Measurements from ENCODE around the gene ZNF496.
"Not testable (repeated sequence)": the region's sequence is repeated elsewhere in the genome, so short reads cannot be mapped to it uniquely, and the experiment has no call there.

Gene ZNF496

GRCh38 chr1:247359559-247359958, 27.9 kb upstream of the ZNF496 start:
- DNase-seq (ENCODE audit: low read depth) = no peak

- DNase-seq (ENCODE audit: low read depth) = no peak
Observed at GRCh38 chr1:247358920-247359319, 27.3 kb upstream of the ZNF496 start.

DNA sequence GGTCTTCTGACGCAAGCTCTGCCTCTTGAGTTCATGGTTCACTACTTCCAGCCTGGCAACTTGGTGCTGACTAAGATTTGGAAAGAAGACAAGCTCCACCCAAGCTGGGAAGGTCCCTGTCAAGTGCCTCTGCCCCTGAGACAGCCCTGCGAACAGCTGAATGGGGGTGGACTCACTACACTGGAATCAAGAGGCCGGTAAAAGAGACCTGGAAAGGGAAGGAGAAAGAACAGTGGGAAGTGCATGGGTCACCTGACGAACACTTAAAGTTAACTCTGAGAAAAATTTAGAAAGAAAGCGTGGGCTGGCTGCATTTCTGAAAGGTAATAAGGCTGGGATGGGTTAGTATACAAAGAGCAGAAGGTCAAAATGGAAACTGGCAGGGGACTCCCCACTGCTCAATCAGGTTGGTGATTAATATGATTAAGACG, 26.1 kb upstream of the ZNF496 start:
- DNase-seq (ENCODE audit: low read depth) = no peak

DNA sequence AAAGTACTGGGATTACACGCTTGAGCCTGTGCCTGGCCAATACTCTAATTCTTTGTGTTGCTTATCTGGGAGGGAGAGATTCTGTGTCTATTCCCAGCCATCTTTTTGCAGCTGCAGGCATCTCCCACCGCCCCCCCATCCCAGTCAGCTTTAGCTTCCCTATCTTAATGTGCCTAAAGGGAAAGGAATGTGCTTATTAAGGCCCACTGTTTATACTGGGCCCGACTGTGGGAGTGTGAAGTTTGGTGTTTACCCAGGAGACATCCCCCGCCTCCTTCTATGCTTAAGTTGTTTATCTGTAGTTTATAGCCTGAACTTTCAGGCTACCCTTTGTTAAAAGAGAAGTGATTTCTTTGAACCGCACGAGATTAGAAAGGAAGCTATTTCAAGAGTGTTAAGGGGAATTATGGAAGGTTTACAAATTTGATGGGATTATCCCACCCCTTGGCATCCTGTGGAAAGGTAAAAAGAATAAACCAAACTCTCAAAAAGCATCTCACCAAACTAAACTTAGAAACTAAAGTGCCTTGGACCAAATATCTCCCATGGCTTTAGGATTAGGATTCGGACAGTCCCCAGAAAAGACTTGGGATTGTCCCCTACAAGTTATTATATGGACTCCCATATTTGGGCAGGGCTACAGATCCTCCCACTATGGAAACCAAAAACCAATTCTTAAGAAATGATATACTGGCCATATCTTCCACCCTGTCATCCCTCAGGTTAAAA, 25.5 kb upstream of the ZNF496 start:
- no peak for DNase-seq (ENCODE audit: low read depth)

DNA sequence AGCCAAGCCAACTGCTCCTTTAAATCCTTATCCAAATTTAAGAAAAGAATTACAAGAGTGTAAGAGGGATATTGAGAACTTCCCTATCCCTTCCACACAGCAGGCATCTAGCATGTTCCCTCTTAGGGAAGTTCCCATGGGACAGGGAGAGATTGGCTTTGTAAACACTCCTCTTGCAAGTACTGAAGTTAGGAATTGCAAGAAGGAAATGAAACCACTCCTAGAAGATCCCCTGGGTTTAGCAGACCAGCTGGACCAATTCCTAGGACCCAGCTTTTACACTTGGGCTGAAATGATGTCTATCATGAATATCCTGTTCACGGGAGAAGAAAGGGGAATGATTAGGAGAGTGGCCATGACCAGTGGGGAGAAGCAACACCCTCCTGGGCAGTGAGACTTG, 23.5 kb upstream of the ZNF496 start:
- not testable (repeated sequence) for DNase-seq (ENCODE audit: low read depth)

DNA sequence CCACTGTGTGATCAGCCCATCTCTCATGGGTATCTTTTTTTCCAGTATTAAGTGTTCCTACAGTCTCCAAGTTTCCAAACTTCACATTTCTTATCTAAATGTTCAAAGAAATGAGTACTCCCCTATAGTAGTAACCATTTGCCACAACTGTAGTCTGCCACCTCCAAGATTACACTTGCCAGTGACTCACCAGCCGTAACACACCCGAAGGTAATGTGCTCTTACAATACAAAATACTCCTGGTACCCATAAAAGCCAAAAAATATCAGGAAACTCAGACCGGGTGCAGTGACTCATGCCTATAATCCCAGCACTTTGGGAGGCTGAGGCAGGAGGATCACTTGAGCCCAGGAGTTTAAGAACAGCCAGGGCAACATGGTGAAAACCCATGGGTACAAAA, 20.5 kb upstream of the ZNF496 start:
- DNase-seq (ENCODE audit: low read depth) = no peak

GRCh38 chr1:247350587-247350986, 18.9 kb upstream of the ZNF496 start:
- no peak for DNase-seq (ENCODE audit: low read depth)

DNA sequence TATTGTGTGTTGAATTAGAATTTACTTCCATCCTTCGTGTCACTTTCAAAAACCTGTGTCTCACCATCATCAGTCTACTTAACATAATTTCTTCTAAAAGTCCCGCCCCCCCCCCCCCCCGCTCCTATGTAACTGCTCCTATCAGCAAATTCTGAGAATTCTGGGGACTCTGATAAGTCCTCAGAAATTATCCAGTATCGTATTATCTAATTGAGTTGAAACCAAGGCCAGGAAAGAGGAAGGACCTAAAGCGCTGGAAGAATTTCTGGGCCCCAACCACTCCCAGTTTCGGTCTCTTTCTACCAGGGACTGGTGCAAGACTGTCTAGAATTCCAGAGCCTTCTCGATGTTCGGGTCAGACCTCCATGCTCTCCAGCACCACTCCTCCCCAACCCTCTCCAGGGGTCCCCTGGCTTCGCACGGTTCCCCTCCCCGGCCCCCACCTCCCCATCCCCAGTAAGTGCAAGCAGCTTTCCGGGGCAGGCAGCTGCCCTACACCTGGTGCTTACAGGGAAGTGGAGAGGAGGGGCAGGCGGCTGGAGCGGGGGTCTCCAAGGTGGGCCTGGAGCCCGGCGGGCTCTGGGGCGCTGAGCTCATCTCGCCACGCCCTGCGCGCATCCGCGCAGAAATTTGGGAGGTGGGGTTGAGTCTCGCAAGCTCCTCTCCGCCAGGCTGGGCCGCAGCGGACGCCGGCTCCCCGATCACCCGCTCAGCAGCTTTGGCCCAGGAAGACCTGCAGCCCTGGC, 16.0 kb upstream of the ZNF496 start:
- DNase-seq (ENCODE audit: low read depth) = no peak

DNA sequence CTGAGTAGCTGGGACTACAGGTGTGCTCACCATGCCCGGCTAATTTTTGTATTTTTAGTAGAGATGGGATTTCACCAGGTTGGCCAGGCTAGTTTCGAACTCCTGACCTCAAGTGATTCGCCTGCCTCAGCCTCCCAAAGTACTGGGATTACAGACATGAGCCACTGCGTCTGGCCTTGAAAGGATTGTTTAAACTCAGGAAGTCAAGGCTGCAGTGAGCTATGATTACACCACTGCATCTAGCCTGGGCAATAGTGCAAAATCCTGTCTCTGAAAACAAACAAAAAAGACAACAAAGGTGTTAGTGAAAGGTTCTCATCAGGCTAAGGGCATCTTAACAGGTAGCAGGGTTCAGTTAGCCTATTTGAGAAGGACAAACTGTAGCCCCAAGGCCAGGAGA, 14.2 kb upstream of the ZNF496 start:
- no peak for DNase-seq (ENCODE audit: low read depth)

DNA sequence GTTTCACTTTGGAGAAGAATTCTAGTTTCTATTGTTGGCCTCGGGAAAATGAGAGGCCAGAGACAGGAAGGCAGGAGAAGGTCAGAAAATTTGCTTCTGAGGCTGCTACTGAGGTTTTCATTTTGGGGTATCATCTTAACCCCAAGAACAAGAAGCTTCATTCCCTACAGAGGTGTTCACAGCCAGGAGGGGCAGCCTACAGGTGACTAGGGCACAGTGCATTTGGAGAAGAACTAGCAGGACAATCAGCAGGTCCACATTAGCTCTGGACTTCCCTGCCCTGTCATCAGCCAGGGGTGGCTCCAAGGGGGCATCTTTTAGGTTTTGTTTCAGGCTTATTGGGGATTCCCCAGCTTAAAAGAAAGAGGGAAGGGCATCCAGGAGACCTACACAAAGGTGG, 12.1 kb upstream of the ZNF496 start:
- no peak for DNase-seq (ENCODE audit: low read depth)

DNA sequence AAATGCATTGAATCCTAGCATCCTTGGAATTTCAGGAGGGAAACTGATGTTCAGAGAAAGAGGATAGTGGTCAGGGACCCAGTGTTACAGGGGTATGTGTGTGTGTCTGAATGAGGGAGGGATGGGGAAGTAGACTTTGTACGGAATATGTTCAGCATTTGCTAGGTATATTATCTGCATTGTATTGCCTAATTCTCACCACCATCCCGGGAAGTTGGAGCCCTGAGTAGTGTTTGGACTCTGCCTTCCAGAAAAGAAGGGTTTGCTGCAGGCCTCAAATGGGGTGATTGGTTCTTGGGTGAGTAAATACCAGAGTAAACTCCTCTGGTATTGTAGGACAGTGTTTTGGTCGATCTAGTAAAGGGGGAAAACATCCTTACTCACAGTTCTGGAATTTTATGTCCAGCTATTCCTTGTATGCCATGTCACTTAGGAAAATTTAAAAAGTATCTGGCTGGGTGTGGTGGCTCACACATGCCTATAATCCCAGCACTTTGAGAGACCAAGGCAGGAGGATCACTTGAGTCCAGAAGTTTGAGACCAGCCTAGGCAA, 7.1 kb upstream of the ZNF496 start:
- DNase-seq (ENCODE audit: low read depth) = no peak

DNA sequence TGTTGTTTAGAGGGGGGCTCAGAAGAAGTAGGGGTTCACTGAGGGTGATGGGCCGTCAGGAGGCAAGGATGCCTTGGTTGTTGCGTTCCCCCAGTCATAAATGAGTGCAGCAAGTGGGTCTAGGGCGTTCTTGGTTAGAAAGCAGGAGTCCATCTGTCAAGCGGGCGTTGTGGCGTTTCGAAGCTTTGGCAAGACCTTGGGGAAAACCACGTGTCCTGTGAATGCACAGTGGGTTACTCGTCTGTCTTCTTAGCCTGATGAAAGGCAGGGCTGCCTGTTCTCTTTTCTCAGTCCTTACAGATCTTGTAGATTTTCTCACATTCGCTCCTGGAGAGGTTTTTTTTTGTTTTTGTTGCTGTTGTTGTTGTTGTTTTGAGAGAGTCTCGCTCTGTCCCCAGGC, 6.3 kb upstream of the ZNF496 start:
- DNase-seq (ENCODE audit: low read depth) = no peak

DNA sequence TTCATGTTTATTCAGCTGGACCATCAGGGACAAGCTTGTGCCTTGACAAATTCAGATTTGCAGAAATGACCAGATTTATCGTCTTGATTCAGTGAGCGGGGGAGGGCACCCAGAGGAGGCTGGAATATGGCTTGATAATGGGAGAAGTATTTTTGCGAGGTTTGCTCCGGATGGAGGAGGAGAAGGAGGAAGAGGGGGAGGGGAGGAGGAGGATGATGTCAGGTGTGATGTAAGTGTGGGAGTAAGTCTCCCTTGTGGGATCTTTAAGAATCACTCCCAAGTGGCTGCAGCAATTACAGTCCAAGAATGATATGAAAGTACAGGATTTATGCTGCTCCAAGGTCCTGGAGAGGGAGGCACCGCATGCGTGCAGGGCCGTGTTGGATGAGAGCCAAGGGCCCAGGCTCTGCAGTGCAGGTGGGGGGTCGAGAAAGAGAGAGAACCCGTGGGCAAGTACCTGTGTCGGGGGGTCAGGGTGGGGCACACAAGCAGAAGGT, 5.6 kb upstream of the ZNF496 start:
- DNase-seq (ENCODE audit: low read depth) = no peak

GRCh38 chr1:247336390-247336789, 4.7 kb upstream of the ZNF496 start:
- no peak for DNase-seq (ENCODE audit: low read depth)

GRCh38 chr1:247335882-247336281, 4.2 kb upstream of the ZNF496 start:
- no peak for DNase-seq (ENCODE audit: low read depth)

GRCh38 chr1:247334378-247335133, 2.9 kb upstream of the ZNF496 start:
- DNase-seq (ENCODE audit: low read depth) = no peak

- no peak for DNase-seq (ENCODE audit: low read depth)
Observed at GRCh38 chr1:247332623-247333361, 1.1 kb upstream of the ZNF496 start.

- DNase-seq (ENCODE audit: low read depth) = peak; percentile 62
Observed at GRCh38 chr1:247332215-247332622, 552 bp upstream of the ZNF496 start.

GRCh38 chr1:247331172-247331524, 519 bp downstream of the ZNF496 start:
- peak; percentile 68 for DNase-seq (ENCODE audit: low read depth)

- no peak for DNase-seq (ENCODE audit: low read depth)
Observed at GRCh38 chr1:247330548-247331171, 1.0 kb downstream of the ZNF496 start.

- DNase-seq (ENCODE audit: low read depth) = no peak
Observed at GRCh38 chr1:247329097-247329617, 2.5 kb downstream of the ZNF496 start.

Measured in CMK (cell line).